T-helper 1 cell treated with Interleukin-12 subunit alpha and Interleukin-12 subunit beta and Interleukin-4 antibody, amounts not matched to agents 30 ng/mL and 1 ng/mL, for 36 hours (primary cell): Measurements from ENCODE around the gene OPRL1. TPM values are rescaled to one million over a fixed set of nuclear protein-coding genes. Genes with fewer than 3 reads are reported as not detected.
"Not testable (repeated sequence)": the region's sequence is repeated elsewhere in the genome, so short reads cannot be mapped to it uniquely, and the experiment has no call there.

Source experiments
- intact Hi-C: fragments of 100-400 bp; cut with micrococcal nuclease; formaldehyde crosslinking; loops from one replicate; pipeline ENCODE4 v1.15.1; 2024
- total RNA-seq: library from RNA; stranded (reverse); gene quantifications from 2 replicates; pipeline ENCODE4 v1.2.3, GENCODE V29; 2022

The OPRL1 gene
- total RNA-seq, 1 donor from 2014 or later = 0.64 TPM

GRCh38 chr20:64112691-64113443 lies 33.0 kb downstream of the OPRL1 start:
- intact Hi-C loops = no loop called here

GRCh38 chr20:64113444-64113775 lies 33.5 kb downstream of the OPRL1 start:
- intact Hi-C loops = no loop called here

GRCh38 chr20:64113796-64114355 lies 34.0 kb downstream of the OPRL1 start:
- intact Hi-C loops = no loop called here

- intact Hi-C loops = no loop called here
Measured at GRCh38 chr20:64114356-64114971, 34.6 kb downstream of the OPRL1 start.

- intact Hi-C loops = no loop called here
Measured at GRCh38 chr20:64115171-64115911, 35.5 kb downstream of the OPRL1 start.

GRCh38 chr20:64116016-64116415 lies 36.1 kb downstream of the OPRL1 start:
- intact Hi-C loops = no loop called here

- intact Hi-C loops = no loop called here
Measured at GRCh38 chr20:64116541-64117431, 36.9 kb downstream of the OPRL1 start.

GRCh38 chr20:64117432-64117777 lies 37.5 kb downstream of the OPRL1 start:
- intact Hi-C loops = not testable (repeated sequence)

GRCh38 chr20:64119301-64119680 lies 39.4 kb downstream of the OPRL1 start:
- intact Hi-C loops = no loop called here

GRCh38 chr20:64119681-64120341 lies 39.9 kb downstream of the OPRL1 start:
- intact Hi-C loops = loop anchor here (1.0 to 10.0 kb wide), 8 partner anchors 18 to 411 kb away; partner anchors contain the start of genes PRPF6, RGS19, TPD52L2 and ZGPAT

GRCh38 chr20:64121586-64121985 lies 41.7 kb downstream of the OPRL1 start:
- intact Hi-C loops = loop anchor here (2.0 to 10.0 kb wide), 2 partner anchors 337 to 413 kb away; partner anchors contain the start of gene ZGPAT

- intact Hi-C loops = loop anchor here (10.0 kb wide), 1 partner anchor 338 kb away; no protein-coding TSS in a partner anchor
Measured at GRCh38 chr20:64122927-64123326, 43.0 kb downstream of the OPRL1 start.

GRCh38 chr20:64123517-64123916 lies 43.6 kb downstream of the OPRL1 start:
- intact Hi-C loops = loop anchor here (10.0 kb wide), 1 partner anchor 339 kb away; no protein-coding TSS in a partner anchor

GRCh38 chr20:64129146-64129782 lies 49.4 kb downstream of the OPRL1 start:
- intact Hi-C loops = loop anchor here (10.0 kb wide), 1 partner anchor 344 kb away; no protein-coding TSS in a partner anchor

GRCh38 chr20:64130271-64130670 lies 50.4 kb downstream of the OPRL1 start:
- intact Hi-C loops = no loop called here

GRCh38 chr20:64130876-64131275 lies 51.0 kb downstream of the OPRL1 start:
- intact Hi-C loops = no loop called here

- intact Hi-C loops = no loop called here
Measured at GRCh38 chr20:64131406-64131805, 51.5 kb downstream of the OPRL1 start.

GRCh38 chr20:64133951-64134407 lies 54.1 kb downstream of the OPRL1 start:
- intact Hi-C loops = no loop called here

GRCh38 chr20:64134744-64135143 lies 54.9 kb downstream of the OPRL1 start:
- intact Hi-C loops = not testable (repeated sequence)
